ENCODE data around the gene SMIM1.

Gene SMIM1

GRCh38 chr1:3822421-3822820, 49.9 kb downstream of the SMIM1 start:
- no peak for DNase-seq (ENCODE audit: low spot score)

GRCh38 chr1:3824650-3825049, 52.1 kb downstream of the SMIM1 start:
- no peak for DNase-seq (ENCODE audit: low spot score)

- no peak for DNase-seq (ENCODE audit: low spot score)
Measured at GRCh38 chr1:3825356-3825755, 52.8 kb downstream of the SMIM1 start.
